ENCODE measurements around the gene SEBOX.

Gene SEBOX

GRCh38 chr17:28350271-28350670 lies 14.7 kb downstream of the SEBOX start:
- H3K9me2 ChIP-seq (replicated peaks; ENCODE audit: control insufficient read depth, low read length) = no peaks in the 10 kb centered on the region
- H3K4me2 ChIP-seq (ENCODE audit: low read length) = no peak overlapping the region
- H3K4me3 ChIP-seq (ENCODE audit: low read length) = no peak overlapping the region
- H3K27ac ChIP-seq (ENCODE audit: low read depth, low read length) = no peak overlapping the region
- TF ChIP-seq EZH2phosphoT487 (IDR thresholded peaks at IDR 0.05; ENCODE audit: borderline replicate concordance, low read length) (no peak), CTCF (IDR thresholded peaks at IDR 0.05; ENCODE audit: low read depth, low read length, poor library complexity, severe bottlenecking) (no peak)
- no peaks in the 10 kb centered on the region for H3K27me3 ChIP-seq (ENCODE audit: control insufficient read depth, low read length)
- H3K9me3 ChIP-seq (ENCODE audit: control insufficient read depth, insufficient read depth, low read length) = no peaks in the 10 kb centered on the region
- H3F3A ChIP-seq (ENCODE audit: control insufficient read depth, insufficient read depth) = peaks cover 7% of the 10 kb centered on the region; the same call in 1 of the 2 replicates
- peaks cover 7% of the 10 kb centered on the region for H3K79me2 ChIP-seq (ENCODE audit: control insufficient read depth, low read length)
- no peaks in the 10 kb centered on the region for H3K4me1 ChIP-seq (ENCODE audit: control insufficient read depth, low read length)
- H3K36me3 ChIP-seq (ENCODE audit: control insufficient read depth, low read length) = peaks cover 94% of the 10 kb centered on the region
- no peaks in the 10 kb centered on the region for H4K20me1 ChIP-seq (ENCODE audit: control insufficient read depth, insufficient read depth, low read depth, low read length)

GRCh38 chr17:28348979-28349378 lies 16.0 kb downstream of the SEBOX start:
- Histone ChIP-seq H3F3A (ENCODE audit: control insufficient read depth, insufficient read depth) (peaks cover 7% of the 10 kb centered on the region; the same call in 1 of the 2 replicates), H3K36me3 (ENCODE audit: control insufficient read depth, low read length) (peaks cover 92% of the 10 kb centered on the region)
- TF ChIP-seq CTCF (IDR thresholded peaks at IDR 0.05; ENCODE audit: low read depth, low read length, poor library complexity, severe bottlenecking) (no peak), EZH2phosphoT487 (IDR thresholded peaks at IDR 0.05; ENCODE audit: borderline replicate concordance, low read length) (no peak)

GRCh38 chr17:28347261-28347891 lies 17.6 kb downstream of the SEBOX start:
- peaks cover 3% of the 10 kb centered on the region; the same call in 1 of the 2 replicates for H3K4me1 ChIP-seq (ENCODE audit: control insufficient read depth, low read length)
- no peaks in the 10 kb centered on the region for H3K9me2 ChIP-seq (replicated peaks; ENCODE audit: control insufficient read depth, low read length)
- no peak overlapping the region for H3K27ac ChIP-seq (ENCODE audit: low read depth, low read length)
- H3K4me3 ChIP-seq (ENCODE audit: low read length) = no peak overlapping the region
- no peaks in the 10 kb centered on the region for H3K79me2 ChIP-seq (ENCODE audit: control insufficient read depth, low read length)
- peaks cover 7% of the 10 kb centered on the region; the same call in 1 of the 2 replicates for H3F3A ChIP-seq (ENCODE audit: control insufficient read depth, insufficient read depth)
- TF ChIP-seq EZH2phosphoT487 (IDR thresholded peaks at IDR 0.05; ENCODE audit: borderline replicate concordance, low read length) = no peak
- TF ChIP-seq CTCF (IDR thresholded peaks at IDR 0.05; ENCODE audit: low read depth, low read length, poor library complexity, severe bottlenecking) = no peak
- peaks cover 88% of the 10 kb centered on the region for H3K36me3 ChIP-seq (ENCODE audit: control insufficient read depth, low read length)
- H3K27me3 ChIP-seq (ENCODE audit: control insufficient read depth, low read length) = no peaks in the 10 kb centered on the region
- no peaks in the 10 kb centered on the region for H4K20me1 ChIP-seq (ENCODE audit: control insufficient read depth, insufficient read depth, low read depth, low read length)
- no peak overlapping the region for H3K4me2 ChIP-seq (ENCODE audit: low read length)
- H3K9me3 ChIP-seq (ENCODE audit: control insufficient read depth, insufficient read depth, low read length) = no peaks in the 10 kb centered on the region

More at GRCh38 chr17:28348979-28349378, 16.0 kb downstream of the SEBOX start:
- Histone ChIP-seq H3K79me2 (ENCODE audit: control insufficient read depth, low read length) (no peaks in the 10 kb centered on the region), H3K4me1 (ENCODE audit: control insufficient read depth, low read length) (no peaks in the 10 kb centered on the region; the same call in 1 of the 2 replicates), H3K27me3 (ENCODE audit: control insufficient read depth, low read length) (no peaks in the 10 kb centered on the region), H4K20me1 (ENCODE audit: control insufficient read depth, insufficient read depth, low read depth, low read length) (no peaks in the 10 kb centered on the region), H3K4me2 (ENCODE audit: low read length) (no peak overlapping the region), H3K4me3 (ENCODE audit: low read length) (no peak overlapping the region), H3K9me3 (ENCODE audit: control insufficient read depth, insufficient read depth, low read length) (no peaks in the 10 kb centered on the region), H3K9me2 (replicated peaks; ENCODE audit: control insufficient read depth, low read length) (no peaks in the 10 kb centered on the region), H3K27ac (ENCODE audit: low read depth, low read length) (no peak overlapping the region)

All from DOHH2 (cell line).